HG03025 (cell line): Measurements from ENCODE around the gene PJA2.
"Not testable (repeated sequence)": the region's sequence is repeated elsewhere in the genome, so short reads cannot be mapped to it uniquely, and the experiment has no call there.

Experiments used
- ATAC-seq: cut with Tn5 transposase; IDR thresholded peaks from one replicate; pipeline ENCODE4 v1.9.1; 2021; ENCODE audit warnings: mild to moderate bottlenecking, moderate library complexity; ENCODE audit not compliant: unreplicated experiment, low FRiP score

Gene PJA2

GRCh38 chr5:109313127-109313526, 96.6 kb downstream of the PJA2 start:
- ATAC-seq: no peak

- no peak for ATAC-seq
Measured at GRCh38 chr5:109312695-109313094, 97.1 kb downstream of the PJA2 start.

GRCh38 chr5:109310315-109310714, 99.5 kb downstream of the PJA2 start:
- no peak for ATAC-seq

GRCh38 chr5:109309326-109310063, 100.3 kb downstream of the PJA2 start:
- no peak for ATAC-seq

GRCh38 chr5:109307951-109308350, 101.8 kb downstream of the PJA2 start:
- ATAC-seq: no peak

- no peak for ATAC-seq
Measured at GRCh38 chr5:109307456-109307855, 102.3 kb downstream of the PJA2 start.

- no peak for ATAC-seq
Measured at GRCh38 chr5:109305352-109305751, 104.4 kb downstream of the PJA2 start.

- ATAC-seq: no peak
Measured at GRCh38 chr5:109304309-109304708, 105.5 kb downstream of the PJA2 start.

GRCh38 chr5:109300367-109300766, 109.4 kb downstream of the PJA2 start:
- ATAC-seq: no peak

- ATAC-seq: no peak
Measured at GRCh38 chr5:109299557-109299956, 110.2 kb downstream of the PJA2 start.

- no peak for ATAC-seq
Measured at GRCh38 chr5:109298794-109299193, 111.0 kb downstream of the PJA2 start.

- ATAC-seq: no peak
Measured at GRCh38 chr5:109297900-109298299, 111.9 kb downstream of the PJA2 start.

- no peak for ATAC-seq
Measured at GRCh38 chr5:109291090-109291489, 118.7 kb downstream of the PJA2 start.

GRCh38 chr5:109290231-109290630, 119.5 kb downstream of the PJA2 start:
- no peak for ATAC-seq

GRCh38 chr5:109286628-109287027, 123.1 kb downstream of the PJA2 start:
- not testable (repeated sequence) for ATAC-seq
